ACHN (cell line): ENCODE data around the gene ZNF850.

Source experiments
- DNase-seq: peaks from one replicate; pipeline ENCODE4 v3.0.0-alpha.2; 2015
- in situ Hi-C: cut with HindIII; loops from 2 replicates; pipeline ENCODE4 v1.10.0; 2017; ENCODE audit warnings: low sequenced_read_pairs, low pct_ligation_motif_present, low pct_unique_long_range_greater_than_20kb

ZNF850 gene

GRCh38 chr19:36719687-36720556, 52.7 kb downstream of the ZNF850 start:
- in situ Hi-C loops, result no loop called here

GRCh38 chr19:36709423-36709822, 63.2 kb downstream of the ZNF850 start:
- in situ Hi-C loops, result no loop called here
- no peak for DNase-seq

More at GRCh38 chr19:36719687-36720556, 52.7 kb downstream of the ZNF850 start:
- DNase-seq, result peak; percentile 1

- DNase-seq, result no peak
- in situ Hi-C loops, result no loop called here
Observed at GRCh38 chr19:36707134-36707533, 65.5 kb downstream of the ZNF850 start.

GRCh38 chr19:36688058-36688457, 84.5 kb downstream of the ZNF850 start:
- in situ Hi-C loops, result no loop called here
- DNase-seq, result peak; percentile 5

GRCh38 chr19:36687214-36688056, 85.2 kb downstream of the ZNF850 start, which contains the start of gene ZNF567:
ZNF567 (plus strand) TSS chr19:36687612; CDS start chr19:36694868, 7,256 bp downstream.
- DNase-seq, result peak; percentile 95
- in situ Hi-C loops, result no loop called here

- no peak for DNase-seq
Observed at GRCh38 chr19:36686365-36687213, 86.0 kb downstream of the ZNF850 start.

GRCh38 chr19:36685835-36686234, 86.8 kb downstream of the ZNF850 start:
- in situ Hi-C loops, result no loop called here
- DNase-seq, result no peak

More at GRCh38 chr19:36686365-36687213, 86.0 kb downstream of the ZNF850 start:
- in situ Hi-C loops, result no loop called here

GRCh38 chr19:36679455-36679854, 93.2 kb downstream of the ZNF850 start:
- in situ Hi-C loops, result no loop called here
- no peak for DNase-seq

GRCh38 chr19:36674201-36674600, 98.4 kb downstream of the ZNF850 start:
- no peak for DNase-seq
- in situ Hi-C loops, result no loop called here

GRCh38 chr19:36672368-36672767, 100.2 kb downstream of the ZNF850 start:
- DNase-seq, result no peak
- in situ Hi-C loops, result no loop called here

- in situ Hi-C loops, result no loop called here
Observed at GRCh38 chr19:36668646-36669045, 104.0 kb downstream of the ZNF850 start.

GRCh38 chr19:36665832-36666231, 106.8 kb downstream of the ZNF850 start:
- in situ Hi-C loops, result no loop called here
- DNase-seq, result no peak

More at GRCh38 chr19:36668646-36669045, 104.0 kb downstream of the ZNF850 start:
- DNase-seq, result no peak
